ENCODE measurements around the gene DMC1. TPM values are rescaled to one million over a fixed set of nuclear protein-coding genes. Genes with fewer than 3 reads are reported as not detected.

The DMC1 gene
- total RNA-seq, 1 donor from 2014 or later = 2.2 TPM

DNA sequence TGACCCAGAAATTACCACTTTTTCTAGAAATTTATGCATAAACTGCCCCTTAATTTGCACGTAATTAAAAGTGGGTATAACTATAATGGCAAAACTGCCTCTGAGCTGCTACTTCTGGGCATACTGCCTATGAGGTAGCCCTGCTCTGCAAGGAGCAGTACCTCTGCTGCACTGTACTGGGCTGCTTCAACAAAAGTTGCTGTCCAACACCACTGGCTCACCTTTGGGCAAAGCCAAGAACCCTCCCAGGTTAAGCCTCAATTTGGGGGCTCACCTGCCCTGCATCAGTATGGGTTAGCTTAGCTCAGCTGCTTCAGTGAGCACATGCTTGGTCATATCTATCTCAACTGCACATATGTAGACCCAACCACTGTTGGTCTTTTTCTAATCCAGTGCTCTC lies 4.5 kb downstream of the DMC1 start:
- no peaks in the 10 kb centered on the region for H3K9me3 Mint-ChIP-seq (ENCODE audit: low read depth)
- TF ChIP-seq CTCF (IDR thresholded peaks at IDR 0.05; ENCODE audit: unreplicated experiment) = no peak
- H3K27ac Mint-ChIP-seq = no peak overlapping the region
- no peaks in the 10 kb centered on the region for H3K27me3 Mint-ChIP-seq
- H3K4me3 Mint-ChIP-seq (ENCODE audit: low read depth) = no peak overlapping the region
- no peaks in the 10 kb centered on the region for H3K36me3 Mint-ChIP-seq (ENCODE audit: insufficient read depth)
- H3K4me1 Mint-ChIP-seq (ENCODE audit: low read depth) = peaks cover 16% of the 10 kb centered on the region
- no peak for DNase-seq (ENCODE audit: low spot score, unreplicated experiment)

DNA sequence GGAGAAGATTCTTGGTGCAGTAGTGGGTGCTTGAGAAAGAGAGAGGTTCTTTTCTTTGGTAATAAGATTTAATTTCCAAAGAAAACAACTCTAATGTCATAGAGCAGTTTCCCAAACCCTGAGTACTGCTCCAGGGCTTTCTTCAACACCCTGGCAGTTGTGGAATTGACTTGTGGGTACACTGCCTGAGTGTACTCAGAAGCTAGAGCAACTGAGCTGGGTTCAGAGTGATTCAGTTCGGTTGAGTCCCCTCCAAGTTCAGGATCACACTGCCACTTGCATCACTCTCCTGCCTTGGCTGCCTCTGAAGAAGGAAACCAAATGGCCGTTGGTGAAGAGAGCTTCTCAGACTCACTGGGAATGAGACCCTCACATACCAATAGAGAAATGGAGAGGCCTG lies 5.3 kb downstream of the DMC1 start:
- H3K4me3 Mint-ChIP-seq (ENCODE audit: low read depth) = no peak overlapping the region
- H3K27me3 Mint-ChIP-seq = no peaks in the 10 kb centered on the region
- no peak for TF ChIP-seq CTCF (IDR thresholded peaks at IDR 0.05; ENCODE audit: unreplicated experiment)
- H3K27ac Mint-ChIP-seq = no peak overlapping the region
- peaks cover 16% of the 10 kb centered on the region for H3K4me1 Mint-ChIP-seq (ENCODE audit: low read depth)
- H3K36me3 Mint-ChIP-seq (ENCODE audit: insufficient read depth) = no peaks in the 10 kb centered on the region
- no peaks in the 10 kb centered on the region for H3K9me3 Mint-ChIP-seq (ENCODE audit: low read depth)
- DNase-seq (ENCODE audit: low spot score, unreplicated experiment) = no peak

- H3K4me3 Mint-ChIP-seq (ENCODE audit: low read depth) = no peak overlapping the region
- H3K4me1 Mint-ChIP-seq (ENCODE audit: low read depth) = peaks cover 1% of the 10 kb centered on the region
- H3K27me3 Mint-ChIP-seq = no peaks in the 10 kb centered on the region
- H3K27ac Mint-ChIP-seq = no peak overlapping the region
- TF ChIP-seq CTCF (IDR thresholded peaks at IDR 0.05; ENCODE audit: unreplicated experiment) = no peak
- H3K9me3 Mint-ChIP-seq (ENCODE audit: low read depth) = no peaks in the 10 kb centered on the region
- H3K36me3 Mint-ChIP-seq (ENCODE audit: insufficient read depth) = no peaks in the 10 kb centered on the region
- no peak for DNase-seq (ENCODE audit: low spot score, unreplicated experiment)
Observed at GRCh38 chr22:38554281-38554680, 15.7 kb downstream of the DMC1 start.

DNA sequence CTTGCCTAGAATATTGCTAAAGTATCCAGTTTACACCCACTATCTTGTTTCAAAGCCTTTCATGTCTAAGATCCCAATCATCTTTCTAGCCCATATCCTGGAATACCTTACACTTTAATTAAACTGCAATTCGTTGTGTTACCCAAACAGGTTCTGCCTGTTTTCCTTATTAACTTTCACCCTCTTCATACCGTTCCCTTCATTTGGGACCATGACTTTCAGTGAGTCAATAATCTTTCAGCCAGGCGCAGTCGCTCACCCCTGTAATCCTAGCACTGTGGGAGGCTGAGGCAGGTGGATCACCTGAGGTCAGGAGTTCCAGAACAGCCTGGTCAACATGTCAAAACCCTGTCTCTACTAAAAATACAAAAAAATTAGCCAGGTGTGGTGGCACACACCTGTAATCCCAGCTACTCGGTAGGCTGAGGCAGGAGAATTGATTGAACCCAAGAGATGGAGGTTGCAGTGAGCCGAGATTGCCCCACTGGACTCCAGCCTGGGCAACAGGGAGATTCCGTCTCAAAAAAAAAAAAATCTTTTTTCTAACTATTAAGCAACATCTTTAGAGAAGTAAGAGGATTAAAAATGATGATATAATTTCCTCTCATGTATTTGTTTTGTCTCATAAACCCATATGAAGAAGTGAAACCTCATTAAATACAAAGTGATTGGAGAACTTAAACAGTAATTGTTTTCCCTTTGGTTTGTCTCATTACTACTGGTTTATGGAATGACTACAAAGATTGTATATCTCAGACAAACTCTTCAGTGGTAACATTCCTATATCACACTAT lies 20.7 kb downstream of the DMC1 start:
- H3K27me3 Mint-ChIP-seq = no peaks in the 10 kb centered on the region
- no peaks in the 10 kb centered on the region for H3K36me3 Mint-ChIP-seq (ENCODE audit: insufficient read depth)
- DNase-seq (ENCODE audit: low spot score, unreplicated experiment) = no peak
- H3K27ac Mint-ChIP-seq = peak overlapping the region; percentile 69
- peaks cover 1% of the 10 kb centered on the region for H3K9me3 Mint-ChIP-seq (ENCODE audit: low read depth)
- peaks cover 10% of the 10 kb centered on the region for H3K4me1 Mint-ChIP-seq (ENCODE audit: low read depth)
- TF ChIP-seq CTCF (IDR thresholded peaks at IDR 0.05; ENCODE audit: unreplicated experiment) = no peak
- H3K4me3 Mint-ChIP-seq (ENCODE audit: low read depth) = no peak overlapping the region

GRCh38 chr22:38540701-38541100 lies 29.3 kb downstream of the DMC1 start:
- H3K27ac Mint-ChIP-seq = peak overlapping the region; percentile 19
- no peaks in the 10 kb centered on the region for H3K27me3 Mint-ChIP-seq
- H3K9me3 Mint-ChIP-seq (ENCODE audit: low read depth) = peaks cover 26% of the 10 kb centered on the region
- H3K4me3 Mint-ChIP-seq (ENCODE audit: low read depth) = no peak overlapping the region
- H3K36me3 Mint-ChIP-seq (ENCODE audit: insufficient read depth) = peaks cover 13% of the 10 kb centered on the region
- TF ChIP-seq CTCF (IDR thresholded peaks at IDR 0.05; ENCODE audit: unreplicated experiment) = no peak
- peaks cover 10% of the 10 kb centered on the region for H3K4me1 Mint-ChIP-seq (ENCODE audit: low read depth)
- no peak for DNase-seq (ENCODE audit: low spot score, unreplicated experiment)

Measured in progenitor cell of endocrine pancreas (in vitro differentiated cells).